OCI-LY1 (cell line): ENCODE results near the gene TTN.

Experiments used
- H2AFZ ChIP-seq: fragments of 200-600 bp; sonication (generic), shearing (Covaris generic); 2 replicates; pipeline ENCODE4 v1.6.0; 2014; ENCODE audit warnings: antibody characterized with exemption, mild to moderate bottlenecking, low read length
- H3F3A ChIP-seq: fragments of 200-600 bp; sonication (generic), shearing (Covaris generic); 2 replicates; pipeline ENCODE4 v1.6.0; 2014; ENCODE audit warnings: mild to moderate bottlenecking, antibody characterized with exemption, low read length, moderate library complexity; ENCODE audit not compliant: insufficient read depth
- H3K27ac ChIP-seq: fragments of 200-600 bp; sonication (generic); 2 replicates; pipeline ENCODE4 v1.5.1; 2014; ENCODE audit warnings: low read length, mixed run types, mild to moderate bottlenecking, low read depth; ENCODE audit not compliant: poor library complexity, severe bottlenecking
- H3K27me3 ChIP-seq: fragments of 200-600 bp; sonication (generic); 2 replicates; pipeline ENCODE4 v1.6.0; 2014; ENCODE audit warnings: antibody characterized with exemption, mild to moderate bottlenecking, low read length, moderate library complexity; ENCODE audit not compliant: insufficient read depth
- H3K36me3 ChIP-seq: fragments of 200-600 bp; sonication (generic); 2 replicates; pipeline ENCODE4 v1.6.1; 2014; ENCODE audit warnings: mild to moderate bottlenecking, antibody characterized with exemption, low read length, moderate library complexity, mixed read lengths; ENCODE audit not compliant: insufficient read depth
- H3K4me1 ChIP-seq: fragments of 200-600 bp; sonication (generic); 2 replicates; pipeline ENCODE4 v1.5.1; 2014; ENCODE audit warnings: mild to moderate bottlenecking, low read length, moderate library complexity; ENCODE audit not compliant: insufficient read depth, severe bottlenecking
- H3K4me2 ChIP-seq: fragments of 200-600 bp; sonication (generic), shearing (Covaris generic); 2 replicates; pipeline ENCODE4 v1.6.1; 2014; ENCODE audit warnings: low read length
- H3K4me3 ChIP-seq: fragments of 200-600 bp; sonication (generic); 2 replicates; pipeline ENCODE4 v1.5.1; 2014; ENCODE audit warnings: low read length, low read depth, mild to moderate bottlenecking, mixed read lengths; ENCODE audit not compliant: poor library complexity, severe bottlenecking
- H3K79me2 ChIP-seq: fragments of 200-600 bp; shearing (Covaris generic); 2 replicates; pipeline ENCODE4 v1.6.1; 2016; ENCODE audit warnings: mixed run types, low read length, mixed read lengths; ENCODE audit not compliant: insufficient read depth
- H3K9ac ChIP-seq: fragments of 200-600 bp; sonication (generic), shearing (Covaris generic); 2 replicates; pipeline ENCODE4 v1.6.1; 2014; ENCODE audit warnings: mild to moderate bottlenecking, low read length, mixed read lengths
- H3K9me2 ChIP-seq: fragments of 200-600 bp; sonication (generic), shearing (Covaris generic); 2 replicates; pipeline ENCODE4 v1.6.1; 2014; ENCODE audit warnings: low read depth, mild to moderate bottlenecking, low read length, mixed read lengths
- H3K9me3 ChIP-seq: fragments of 200-600 bp; shearing (Covaris generic); 2 replicates; pipeline ENCODE4 v1.6.1; 2014; ENCODE audit warnings: low read length, mixed read lengths
- H4K20me1 ChIP-seq: fragments of 200-600 bp; sonication (generic), shearing (Covaris generic); 2 replicates; pipeline ENCODE4 v1.6.0; 2016; ENCODE audit warnings: mild to moderate bottlenecking, low read length; ENCODE audit not compliant: insufficient read depth
- EZH2 ChIP-seq: fragments of 200-600 bp; sonication (generic), shearing (Covaris generic); IDR thresholded peaks from 2 replicates; pipeline ENCODE4 v1.8.0; 2017; ENCODE audit warnings: borderline replicate concordance, mixed run types, mild to moderate bottlenecking, antibody characterized with exemption, low read length, moderate library complexity, mixed read lengths
- TF ChIP-seq, protein P1 (sequence below): fragments of 200-600 bp; sonication (generic), shearing (Covaris generic); IDR thresholded peaks from 2 replicates; pipeline ENCODE4 v1.5.1; 2017; ENCODE audit warnings: mild to moderate bottlenecking, antibody characterized with exemption, low read length, moderate library complexity, mixed read lengths

TTN gene

DNA sequence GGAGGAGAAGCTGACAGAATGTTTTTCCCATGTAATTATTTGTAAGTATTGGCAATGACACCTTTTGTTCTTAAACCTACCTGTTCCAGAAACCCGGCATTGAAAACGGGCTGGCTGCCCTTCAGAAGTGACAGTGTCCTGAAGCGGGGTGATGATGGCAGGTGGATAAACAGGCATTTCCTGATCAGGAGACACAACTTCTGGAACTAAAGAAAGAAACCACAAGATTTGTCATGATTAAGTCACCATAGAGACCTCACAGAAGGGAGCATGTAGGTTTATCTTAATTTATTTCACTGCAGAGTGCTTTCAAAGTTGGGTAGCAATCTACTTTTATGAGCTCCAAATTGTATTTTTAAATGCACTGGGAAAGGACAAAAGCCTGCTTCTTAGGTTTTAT is 43.1 kb downstream of the TTN start:
- Histone ChIP-seq H3F3A (no peaks in the 10 kb centered on the region), H3K36me3 (peaks cover 80% of the 10 kb centered on the region), H3K27me3 (no peaks in the 10 kb centered on the region), H3K4me1 (no peaks in the 10 kb centered on the region), H4K20me1 (no peaks in the 10 kb centered on the region), H3K27ac (no peak overlapping the region), H3K4me3 (no peak overlapping the region), H3K4me2 (no peak overlapping the region), H3K9me2 (no peaks in the 10 kb centered on the region), H3K9ac (no peak overlapping the region), H3K79me2 (no peaks in the 10 kb centered on the region), H2AFZ (no peak overlapping the region), H3K9me3 (no peaks in the 10 kb centered on the region)
- TF ChIP-seq, protein P1, sequence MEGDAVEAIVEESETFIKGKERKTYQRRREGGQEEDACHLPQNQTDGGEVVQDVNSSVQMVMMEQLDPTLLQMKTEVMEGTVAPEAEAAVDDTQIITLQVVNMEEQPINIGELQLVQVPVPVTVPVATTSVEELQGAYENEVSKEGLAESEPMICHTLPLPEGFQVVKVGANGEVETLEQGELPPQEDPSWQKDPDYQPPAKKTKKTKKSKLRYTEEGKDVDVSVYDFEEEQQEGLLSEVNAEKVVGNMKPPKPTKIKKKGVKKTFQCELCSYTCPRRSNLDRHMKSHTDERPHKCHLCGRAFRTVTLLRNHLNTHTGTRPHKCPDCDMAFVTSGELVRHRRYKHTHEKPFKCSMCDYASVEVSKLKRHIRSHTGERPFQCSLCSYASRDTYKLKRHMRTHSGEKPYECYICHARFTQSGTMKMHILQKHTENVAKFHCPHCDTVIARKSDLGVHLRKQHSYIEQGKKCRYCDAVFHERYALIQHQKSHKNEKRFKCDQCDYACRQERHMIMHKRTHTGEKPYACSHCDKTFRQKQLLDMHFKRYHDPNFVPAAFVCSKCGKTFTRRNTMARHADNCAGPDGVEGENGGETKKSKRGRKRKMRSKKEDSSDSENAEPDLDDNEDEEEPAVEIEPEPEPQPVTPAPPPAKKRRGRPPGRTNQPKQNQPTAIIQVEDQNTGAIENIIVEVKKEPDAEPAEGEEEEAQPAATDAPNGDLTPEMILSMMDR: no peak
- no peak for TF ChIP-seq EZH2

DNA sequence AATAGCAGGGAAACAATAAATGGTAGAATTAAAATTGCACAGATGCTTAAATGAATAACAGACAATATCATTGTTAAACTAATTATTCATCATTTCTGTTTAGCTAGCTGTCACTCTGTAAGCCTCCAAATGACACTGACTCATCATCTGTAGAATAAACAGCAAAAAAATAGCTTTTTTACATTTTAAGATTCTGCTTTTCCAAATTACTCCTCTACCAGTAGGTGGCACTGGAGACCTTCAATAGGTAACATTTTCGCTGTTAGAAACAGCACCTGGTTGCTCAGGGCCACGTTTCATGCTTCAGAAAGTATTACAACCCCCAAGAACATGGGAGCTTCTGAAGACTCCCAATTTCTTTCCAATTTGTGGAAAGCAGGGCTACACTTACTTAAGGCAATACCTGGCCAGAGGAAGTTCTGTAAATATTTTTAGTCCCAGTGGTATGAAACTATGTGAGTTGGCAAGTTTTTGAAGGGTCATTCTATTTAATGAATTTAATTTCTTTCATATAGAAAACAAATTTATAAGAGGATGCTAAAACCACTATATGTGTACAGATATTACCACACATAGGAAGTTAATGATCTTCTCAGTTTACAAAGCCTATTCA is 45.4 kb downstream of the TTN start:
- Histone ChIP-seq H3F3A (no peaks in the 10 kb centered on the region), H2AFZ (no peak overlapping the region), H3K4me2 (no peak overlapping the region), H3K79me2 (no peaks in the 10 kb centered on the region), H3K27me3 (no peaks in the 10 kb centered on the region), H3K9ac (no peak overlapping the region), H3K4me1 (no peaks in the 10 kb centered on the region), H3K27ac (no peak overlapping the region), H3K9me2 (no peaks in the 10 kb centered on the region), H3K36me3 (peaks cover 80% of the 10 kb centered on the region), H3K9me3 (no peaks in the 10 kb centered on the region), H3K4me3 (no peak overlapping the region), H4K20me1 (no peaks in the 10 kb centered on the region)
- no peak for TF ChIP-seq EZH2
- TF ChIP-seq, protein P1: peak; percentile 88

DNA sequence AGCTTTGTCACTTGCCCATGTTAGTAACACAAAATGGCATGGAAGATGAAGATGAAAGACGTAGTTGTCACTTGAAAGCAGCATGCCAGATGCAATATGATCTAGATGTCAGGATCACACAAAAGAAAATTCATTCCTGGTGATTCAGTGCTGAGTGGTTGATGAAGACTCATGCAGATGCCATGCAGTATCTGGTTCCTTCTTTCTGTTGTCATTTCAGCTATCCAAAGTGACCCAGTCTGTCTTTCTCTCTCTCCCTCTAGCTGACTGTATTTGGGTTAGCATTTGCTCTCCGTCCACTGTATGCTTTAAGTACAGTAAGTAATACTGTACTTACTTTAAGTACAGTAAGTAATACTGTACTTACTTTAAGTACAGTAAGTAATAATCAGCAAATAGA is 50.4 kb downstream of the TTN start:
- no peaks in the 10 kb centered on the region for H3K9me2 ChIP-seq
- TF ChIP-seq, protein P1: no peak
- TF ChIP-seq EZH2: no peak
- no peaks in the 10 kb centered on the region for H3K79me2 ChIP-seq
- H3K4me1 ChIP-seq: no peaks in the 10 kb centered on the region
- no peak overlapping the region for H2AFZ ChIP-seq
- H3K36me3 ChIP-seq: peaks cover 87% of the 10 kb centered on the region
- no peak overlapping the region for H3K4me2 ChIP-seq
- H3K27ac ChIP-seq: no peak overlapping the region
- no peaks in the 10 kb centered on the region for H3K9me3 ChIP-seq
- no peak overlapping the region for H3K4me3 ChIP-seq
- no peak overlapping the region for H3K9ac ChIP-seq
- no peaks in the 10 kb centered on the region for H3F3A ChIP-seq
- no peaks in the 10 kb centered on the region for H3K27me3 ChIP-seq
- H4K20me1 ChIP-seq: no peaks in the 10 kb centered on the region
